Measurements from ENCODE around the gene IRF2BP2.

The IRF2BP2 gene

GRCh38 chr1:234612352-234613127 lies 2.6 kb upstream of the IRF2BP2 start:
- DNase-seq: peak; percentile 96

DNA sequence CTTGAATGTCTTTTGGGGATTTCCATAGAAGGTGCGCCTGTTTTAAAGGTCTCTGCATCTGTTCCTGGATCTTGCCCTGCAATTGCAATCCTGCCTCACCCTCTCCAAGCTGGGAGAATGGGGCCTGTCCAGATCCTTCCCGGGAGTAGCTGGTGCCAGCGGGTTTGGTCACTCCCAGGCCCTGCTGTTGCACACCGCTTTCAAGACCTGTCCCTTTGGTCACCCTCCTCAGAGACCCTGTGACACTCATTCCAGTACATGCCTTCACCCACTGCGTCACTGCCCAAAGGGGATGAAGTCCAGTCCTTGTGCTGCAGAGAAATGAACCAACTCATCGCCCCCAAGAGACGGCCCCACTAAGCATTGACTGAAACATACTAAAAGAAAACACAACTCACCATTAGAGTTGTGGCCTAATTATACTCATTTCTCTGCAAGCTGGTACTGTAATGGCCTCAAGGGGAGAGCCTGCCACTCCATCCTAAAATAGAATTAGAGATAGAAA lies 1.9 kb upstream of the IRF2BP2 start:
- peak; percentile 62 for DNase-seq

DNA sequence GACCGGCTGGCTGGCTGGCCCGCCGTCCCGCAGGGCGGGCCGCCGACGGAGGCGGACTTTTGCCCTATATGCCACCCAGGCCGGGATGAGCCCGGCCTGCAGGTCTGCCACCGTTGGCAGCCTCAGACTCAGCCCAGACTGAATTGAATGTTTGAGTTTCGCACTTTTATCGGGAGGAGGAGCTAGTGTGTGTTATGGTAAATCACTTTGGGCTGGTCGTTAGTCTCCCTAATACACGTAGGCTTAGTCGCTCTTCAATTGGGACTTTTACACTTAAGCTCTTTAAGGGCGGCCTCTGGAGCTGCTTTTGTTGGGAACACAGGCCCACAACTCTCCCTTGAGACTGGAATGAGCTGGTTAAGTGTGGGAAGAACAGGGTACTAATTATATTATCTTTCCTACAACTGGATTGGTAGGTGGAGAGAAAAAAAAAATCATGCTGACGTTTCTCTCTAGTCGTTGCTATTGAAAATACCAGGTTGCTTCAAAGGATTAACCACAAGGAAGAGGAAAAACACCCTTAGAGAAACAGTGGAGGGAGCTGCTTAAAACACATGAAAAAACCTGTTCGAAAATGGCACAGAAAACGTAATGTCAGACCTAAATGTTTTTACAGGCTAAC lies 1.4 kb upstream of the IRF2BP2 start:
- DNase-seq: peak; percentile 49

GRCh38 chr1:234610666-234611224 lies 767 bp upstream of the IRF2BP2 start:
- peak; percentile 86 for DNase-seq

GRCh38 chr1:234609691-234610042 lies 311 bp downstream of the IRF2BP2 start:
- no peak for DNase-seq

DNA sequence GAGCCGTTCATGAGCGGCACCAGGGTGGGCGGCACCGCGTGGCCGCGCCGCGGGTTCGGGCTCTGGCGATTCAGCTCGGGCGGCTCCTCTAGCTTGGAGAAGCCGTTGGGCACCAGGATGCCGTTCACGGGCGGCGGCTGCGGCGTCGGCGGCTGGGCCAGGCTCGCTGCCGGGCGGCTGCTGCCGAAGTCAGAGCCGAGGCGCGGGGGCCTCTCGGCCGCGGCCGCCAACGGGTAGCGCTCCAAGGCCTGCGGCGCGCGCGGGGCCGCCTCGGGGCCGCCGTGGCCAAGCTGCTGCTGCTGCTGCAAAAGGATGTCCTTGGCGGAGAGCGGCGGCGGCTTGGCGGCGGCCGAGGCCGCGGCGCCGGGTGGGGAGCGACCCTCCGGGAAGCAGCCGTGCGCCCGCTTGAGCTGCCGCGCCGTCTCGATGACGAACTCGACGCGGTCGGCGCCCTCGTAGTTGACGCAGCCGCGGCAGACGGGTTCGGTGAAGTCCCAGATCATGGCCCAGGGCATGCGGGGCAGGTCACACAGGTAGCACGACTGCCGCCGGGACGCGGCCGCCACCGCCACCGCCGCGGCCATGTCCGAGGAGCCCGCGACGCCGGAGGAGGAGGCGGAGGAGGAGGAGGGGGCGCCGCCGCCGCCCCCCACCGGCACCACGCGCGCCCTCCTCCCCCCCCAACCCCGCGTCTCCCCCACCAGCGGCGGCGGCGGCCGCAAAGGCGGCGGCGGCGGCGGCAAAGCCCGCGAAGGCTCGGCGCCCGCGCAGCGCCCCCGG lies 877 bp downstream of the IRF2BP2 start:
- DNase-seq: peak; percentile 62

GRCh38 chr1:234608025-234608910 lies 1.7 kb downstream of the IRF2BP2 start:
- peak; percentile 95 for DNase-seq

- DNase-seq: peak; percentile 89
These were observed 2.6 kb downstream of the IRF2BP2 start for GRCh38 chr1:234607109-234608024.

DNA sequence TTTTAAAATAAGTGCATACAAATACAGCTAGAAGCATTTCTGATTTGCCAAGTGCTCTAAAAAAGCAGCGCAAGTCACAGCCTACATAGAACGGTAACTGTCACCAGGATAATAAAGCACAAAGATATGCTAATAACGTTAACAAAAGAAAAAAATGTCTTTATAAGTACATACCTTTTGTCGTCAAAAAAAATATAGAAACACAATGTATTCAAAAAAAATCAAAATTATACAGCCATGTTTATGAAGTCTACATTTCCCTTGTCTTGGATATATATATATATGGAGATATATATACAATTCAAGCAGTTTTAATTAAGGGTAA lies 3.2 kb downstream of the IRF2BP2 start:
- DNase-seq: no peak

DNA sequence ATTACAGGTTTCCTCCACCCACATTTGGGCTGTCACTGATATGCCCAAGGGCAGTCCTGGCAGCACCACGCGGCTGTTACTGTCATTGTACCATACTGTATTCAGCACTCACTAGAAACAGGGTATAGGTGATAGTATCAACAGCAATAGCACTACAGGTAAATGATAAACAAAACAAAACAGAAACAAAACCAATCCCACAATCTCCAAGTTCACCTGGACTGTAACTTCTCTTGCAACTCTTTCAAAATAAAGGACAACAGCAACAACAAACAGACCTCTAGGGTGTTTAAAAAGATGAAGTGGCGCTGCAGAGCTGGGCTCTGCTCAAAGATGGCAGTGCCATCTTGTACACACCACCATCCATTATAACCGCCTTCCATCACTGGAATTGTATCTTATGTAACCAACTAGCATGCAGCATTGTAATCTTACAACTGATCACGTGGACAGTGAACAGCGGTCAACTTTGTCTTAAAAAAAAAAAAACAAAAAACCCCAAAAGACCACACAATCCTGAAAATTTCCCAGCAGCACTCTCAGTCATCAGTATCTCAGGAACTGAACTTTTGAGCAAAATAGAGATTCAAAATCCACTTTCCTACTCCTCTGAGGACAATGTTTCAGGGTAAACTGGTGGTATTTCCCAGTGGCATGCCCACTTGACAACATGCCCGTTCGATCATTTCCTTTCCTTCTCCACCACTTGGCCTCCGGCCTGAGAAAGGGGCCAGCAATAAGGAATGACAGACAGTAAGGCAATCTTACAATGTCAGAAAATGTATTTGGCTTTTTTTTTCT lies 3.8 kb downstream of the IRF2BP2 start:
- peak; percentile 82 for DNase-seq

- DNase-seq: no peak
These were observed 4.5 kb downstream of the IRF2BP2 start for GRCh38 chr1:234605399-234605982.

- DNase-seq: peak; percentile 58
These were observed 5.2 kb downstream of the IRF2BP2 start for GRCh38 chr1:234604495-234605398.

DNA sequence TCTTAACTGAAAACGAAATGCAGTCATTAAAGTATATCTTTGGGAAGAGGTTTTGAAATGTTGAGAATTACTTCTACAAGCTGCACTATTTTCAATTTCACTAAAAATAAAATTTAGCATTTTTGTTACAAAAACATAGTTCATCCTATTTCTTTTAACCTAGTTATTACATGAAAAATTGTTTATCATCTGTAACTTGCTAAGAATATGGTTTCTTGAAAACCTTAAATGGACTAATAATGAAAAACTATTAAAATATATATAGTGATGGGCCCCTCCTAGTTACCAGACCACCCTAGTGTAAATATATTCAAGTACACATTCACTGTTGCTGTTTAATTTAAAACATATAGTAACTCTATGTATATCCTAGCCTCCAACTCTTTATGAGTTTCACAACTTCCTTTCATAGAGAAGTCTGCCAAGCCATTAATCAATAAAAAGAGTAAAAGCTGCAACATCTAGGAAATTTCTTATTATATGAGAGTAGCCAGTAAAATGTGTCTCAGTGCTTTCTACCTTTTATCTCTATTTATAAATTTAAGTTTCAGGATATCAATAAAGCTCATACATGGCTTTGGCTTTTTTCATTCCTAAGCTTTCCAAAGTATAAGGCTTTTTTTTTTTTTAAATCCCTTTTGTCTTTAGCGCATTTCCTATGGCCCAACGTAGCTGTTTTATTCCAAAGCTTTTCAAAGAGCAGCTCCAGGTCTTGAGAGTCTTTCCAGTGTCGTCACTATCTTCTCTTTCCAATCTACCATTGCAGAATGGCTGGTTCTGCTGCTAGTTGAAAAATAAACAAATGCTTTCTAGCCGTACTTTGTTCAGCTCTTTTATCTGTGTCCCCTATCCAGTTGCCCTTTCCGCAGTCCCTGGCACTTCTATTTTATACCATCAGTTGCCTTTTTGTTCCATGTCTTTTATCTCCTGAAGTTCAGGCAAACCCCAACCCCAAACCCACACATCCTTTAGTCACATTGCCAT lies 6.5 kb downstream of the IRF2BP2 start:
- peak; percentile 44 for DNase-seq

DNA sequence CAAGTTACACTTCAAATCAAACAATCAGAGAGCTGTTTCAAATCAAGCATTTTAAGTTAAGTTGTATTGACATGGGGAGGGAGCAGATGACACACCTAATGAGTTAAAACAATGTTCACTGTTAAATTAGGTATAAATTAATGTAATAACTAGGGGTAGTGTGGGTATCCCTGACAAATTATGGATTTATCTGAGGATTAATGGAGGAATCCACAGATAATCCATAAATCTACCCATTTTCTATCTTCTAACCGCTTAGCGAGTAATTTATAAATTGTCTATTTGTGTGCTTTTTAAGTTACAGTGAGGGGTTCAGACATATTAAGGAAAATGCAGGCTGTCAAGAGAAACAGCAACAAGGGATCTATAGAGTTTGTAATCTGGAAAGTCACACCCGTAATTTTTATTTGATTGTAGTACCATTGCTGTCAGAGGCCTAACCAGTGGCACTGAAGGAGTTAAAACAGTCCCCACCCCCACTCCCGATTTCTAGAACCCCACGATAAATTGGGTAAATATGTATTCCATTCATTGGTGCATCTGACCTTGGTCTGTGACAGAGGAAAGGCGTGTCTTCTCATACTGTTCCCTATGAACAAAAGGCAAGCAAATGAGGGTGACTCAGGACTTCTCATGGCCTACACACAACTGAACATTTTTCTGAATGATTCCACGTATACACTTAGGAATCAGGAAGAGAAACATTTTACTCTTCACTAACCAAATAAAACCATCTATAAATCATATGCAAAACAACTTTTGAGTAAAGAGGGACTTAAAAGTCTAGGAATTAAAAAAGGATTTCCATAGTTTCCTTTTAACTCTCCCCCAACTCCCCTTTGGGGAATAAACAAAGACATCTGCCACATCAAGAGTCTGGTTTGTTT lies 7.4 kb downstream of the IRF2BP2 start:
- peak; percentile 91 for DNase-seq

- DNase-seq: peak; percentile 76
These were observed 8.5 kb downstream of the IRF2BP2 start for GRCh38 chr1:234601301-234602017.
